Suprapubic skin (tissue), 4 donors: ENCODE measurements around the gene LRIF1.
"Not testable (repeated sequence)": the region's sequence is repeated elsewhere in the genome, so short reads cannot be mapped to it uniquely, and the experiment has no call there.

ENCODE experiments used
- CTCF ChIP-seq, 2 donors: fragments of 200-600 bp in 1 of 2; fragments of 450-650 bp in 1 of 2; sonication (generic) in 1 of 2; IDR thresholded peaks; one replicate each; pipeline ENCODE4 v1.5.1; 2016 to 2019; ENCODE audit warnings: antibody characterized with exemption in 2 of 2, mild to moderate bottlenecking in 1 of 2, moderate library complexity in 1 of 2
- EP300 ChIP-seq: sonication (generic); formaldehyde crosslinking; IDR thresholded peaks from one replicate; pipeline ENCODE4 v1.6.1; 2017; ENCODE audit warnings: antibody characterized with exemption
- POLR2A ChIP-seq, 2 donors: fragments of 450-650 bp; IDR thresholded peaks; one replicate each; pipeline ENCODE4 v1.6.1; 2017; ENCODE audit warnings: antibody characterized with exemption in 2 of 2, mild to moderate bottlenecking in 2 of 2, moderate library complexity in 2 of 2
- POLR2AphosphoS5 ChIP-seq, 3 donors: sonication (generic); formaldehyde crosslinking; IDR thresholded peaks; one replicate each; pipeline ENCODE4 v1.6.1; 2017; ENCODE audit warnings: antibody characterized with exemption in 3 of 3

- not testable (repeated sequence) for TF ChIP-seq CTCF (IDR thresholded peaks at IDR 0.05); EP300; POLR2AphosphoS5 (IDR thresholded peaks at IDR 0.05); POLR2A (IDR thresholded peaks at IDR 0.05)
These were observed 32.6 kb downstream of the LRIF1 start for GRCh38 chr1:110931097-110931496.
